Measurements from ENCODE around the gene PLA2G4F.

PLA2G4F gene

DNA sequence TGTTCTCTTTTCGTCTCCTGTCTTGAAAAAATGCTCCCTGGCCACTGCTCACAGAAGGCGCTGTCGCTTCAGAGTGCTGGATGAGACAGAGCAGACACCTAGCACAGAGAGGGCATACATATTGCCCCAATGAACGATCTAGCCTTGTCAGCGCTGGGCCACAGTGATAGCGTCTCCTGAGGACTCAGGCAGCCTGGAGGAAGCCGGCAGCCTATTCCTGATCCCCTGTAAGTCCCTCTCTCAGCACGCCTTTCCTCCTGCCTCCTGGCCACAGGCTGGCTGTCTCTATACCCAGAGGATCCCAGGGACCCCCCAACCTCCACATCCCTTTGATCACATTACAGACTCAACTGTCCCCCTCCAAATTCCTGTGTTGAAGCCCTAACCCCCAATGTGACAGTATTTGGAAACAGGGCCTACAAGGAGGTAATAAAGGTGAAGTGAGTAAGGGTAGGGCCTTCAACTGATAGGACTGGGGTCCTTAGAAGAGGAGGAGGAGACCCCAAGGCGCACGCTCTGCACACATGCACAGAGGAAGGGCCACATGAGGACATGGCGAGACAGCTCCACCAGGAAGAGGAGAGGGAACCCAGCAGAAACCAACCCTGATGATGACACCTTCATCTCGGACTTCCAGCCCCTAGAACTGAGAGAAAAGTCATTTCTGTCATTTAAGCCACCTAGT lies 7.5 kb downstream of the PLA2G4F start:
- in situ Hi-C loops (cut with MboI; ENCODE audit: low sequenced_read_pairs), result loop anchor here (25.0 kb wide), 1 partner anchor 162 kb away; no protein-coding TSS in a partner anchor

DNA sequence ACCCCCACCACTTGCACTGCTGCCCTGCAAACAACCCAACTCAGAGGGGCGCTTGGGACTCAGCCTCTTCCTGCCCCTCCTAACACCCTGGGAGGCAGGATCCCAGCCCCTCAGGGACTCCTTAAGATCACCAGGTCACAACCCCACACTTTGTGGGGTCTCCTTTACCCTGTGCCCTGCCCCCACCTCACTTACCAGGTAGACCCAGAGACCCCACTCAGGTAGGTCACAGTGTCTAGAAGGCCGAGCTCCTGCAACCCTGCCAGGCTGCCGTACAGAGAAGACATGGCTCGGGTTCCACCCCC lies 9.1 kb downstream of the PLA2G4F start:
- in situ Hi-C loops (cut with MboI; ENCODE audit: low sequenced_read_pairs), result loop anchor here (25.0 kb wide), 1 partner anchor 160 kb away; no protein-coding TSS in a partner anchor

DNA sequence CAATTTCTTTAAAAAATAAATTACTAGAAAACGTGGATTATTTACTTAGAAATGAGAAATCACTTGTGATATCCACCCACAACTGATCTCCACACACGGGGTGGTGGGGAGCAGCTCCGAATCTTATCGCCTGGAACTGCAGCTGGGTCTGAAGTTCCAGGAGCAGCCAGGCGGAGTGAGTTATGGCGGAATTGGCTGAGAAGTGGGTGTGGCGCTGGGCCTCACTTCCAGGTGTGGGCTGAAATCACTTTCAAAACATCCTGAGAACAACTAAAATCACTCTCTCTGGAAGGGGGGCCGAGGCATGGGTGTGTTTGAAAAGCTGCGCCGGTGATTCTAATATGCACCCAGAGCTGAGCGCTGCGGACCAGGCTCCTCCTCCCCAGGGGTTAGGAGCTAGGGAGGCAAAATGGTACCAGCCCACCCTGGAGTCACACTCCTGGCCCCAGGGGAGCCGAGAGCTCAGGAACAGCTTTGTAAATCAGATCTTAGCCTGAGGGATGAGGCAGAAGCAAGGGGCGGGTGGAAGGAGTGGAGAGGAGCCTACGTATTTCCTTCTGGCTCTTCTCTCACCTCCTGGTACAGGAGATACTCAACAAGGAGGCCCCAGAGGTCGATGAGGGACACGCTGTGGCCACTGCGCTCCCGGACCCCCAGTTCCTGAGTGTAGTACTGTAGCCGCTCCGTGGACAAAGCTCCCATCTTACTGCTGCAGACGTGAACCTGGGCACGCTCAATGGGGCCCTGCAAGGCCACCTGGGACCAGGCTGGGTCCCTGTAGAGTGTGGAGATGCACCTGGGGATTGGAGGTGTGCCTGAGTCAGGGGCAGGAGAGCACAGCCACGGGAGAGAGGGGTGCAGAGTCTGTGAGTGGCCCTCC lies 9.6 kb downstream of the PLA2G4F start:
- in situ Hi-C loops (cut with MboI; ENCODE audit: low sequenced_read_pairs), result loop anchor here (25.0 kb wide), 1 partner anchor 159 kb away; no protein-coding TSS in a partner anchor

DNA sequence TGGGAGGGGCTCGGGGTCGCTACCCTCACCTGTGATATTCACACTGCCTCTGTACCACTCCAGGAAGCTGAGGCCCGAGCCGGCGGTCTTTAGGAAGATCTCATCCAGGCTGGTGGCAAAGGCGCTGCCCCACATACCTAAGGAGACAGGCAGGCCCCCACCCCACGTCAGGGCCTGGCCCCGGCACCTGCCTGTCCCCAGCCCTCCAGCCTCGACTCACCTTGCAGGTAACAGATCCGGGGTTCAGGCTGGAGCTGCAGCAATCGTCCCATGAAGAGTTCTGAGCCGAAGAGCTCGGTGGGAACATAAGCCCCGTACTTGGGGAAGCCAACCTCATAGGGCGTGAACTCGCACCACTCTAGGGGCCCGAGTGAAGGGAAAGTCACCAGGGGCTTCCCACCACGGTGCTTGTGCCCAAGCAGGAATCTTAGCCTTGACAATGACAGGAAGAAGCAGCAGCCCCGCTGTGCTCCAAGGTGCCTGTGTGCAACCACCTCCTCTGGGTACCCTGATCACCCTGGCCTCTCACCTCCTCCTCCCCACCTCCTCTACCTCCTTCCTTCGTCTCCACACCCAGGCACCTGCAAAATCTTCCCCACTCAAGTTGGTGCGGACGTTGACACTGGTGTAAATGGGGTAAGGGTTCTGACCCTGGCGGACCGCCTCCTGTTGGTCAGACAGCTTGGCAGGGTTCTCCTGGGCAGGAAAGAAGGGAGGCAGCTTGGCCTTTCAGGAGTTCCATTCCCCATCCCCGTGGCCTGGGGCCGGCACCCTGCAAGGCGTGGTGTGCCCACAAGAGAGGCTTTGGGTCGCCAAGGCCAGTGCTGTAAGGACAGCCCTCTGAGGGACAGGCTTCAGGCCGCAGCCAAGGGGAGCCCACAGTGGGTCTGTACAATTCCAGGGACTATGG lies 10.6 kb downstream of the PLA2G4F start:
- in situ Hi-C loops (cut with MboI; ENCODE audit: low sequenced_read_pairs), result loop anchor here (25.0 kb wide), 1 partner anchor 158 kb away; no protein-coding TSS in a partner anchor

DNA sequence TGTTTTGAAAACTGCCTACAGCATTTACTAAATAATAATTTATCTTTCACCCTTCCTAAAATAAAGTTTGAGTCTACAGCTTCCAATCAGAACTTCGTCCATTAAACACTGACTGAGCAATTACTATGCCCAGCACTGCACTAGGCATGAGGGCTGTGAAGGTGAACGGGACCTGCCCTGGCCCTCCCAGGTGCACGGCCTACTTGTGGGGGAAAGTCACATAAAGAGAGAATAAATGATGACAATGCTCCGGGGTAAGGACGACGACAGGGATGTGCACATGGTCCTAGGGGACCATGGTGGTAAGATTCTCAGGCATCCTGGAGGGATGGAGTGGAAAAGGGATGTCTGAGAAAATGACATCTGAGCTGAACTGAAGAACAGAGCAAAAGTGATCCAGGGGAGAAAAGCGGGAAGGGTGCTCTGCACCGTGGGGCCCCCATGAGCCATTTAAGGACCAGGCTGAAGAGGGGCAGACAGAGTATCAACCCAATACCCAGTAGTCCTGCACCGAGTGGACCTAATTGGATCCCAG lies 11.5 kb downstream of the PLA2G4F start:
- in situ Hi-C loops (cut with MboI; ENCODE audit: low sequenced_read_pairs), result loop anchor here (25.0 kb wide), 1 partner anchor 158 kb away; no protein-coding TSS in a partner anchor

DNA sequence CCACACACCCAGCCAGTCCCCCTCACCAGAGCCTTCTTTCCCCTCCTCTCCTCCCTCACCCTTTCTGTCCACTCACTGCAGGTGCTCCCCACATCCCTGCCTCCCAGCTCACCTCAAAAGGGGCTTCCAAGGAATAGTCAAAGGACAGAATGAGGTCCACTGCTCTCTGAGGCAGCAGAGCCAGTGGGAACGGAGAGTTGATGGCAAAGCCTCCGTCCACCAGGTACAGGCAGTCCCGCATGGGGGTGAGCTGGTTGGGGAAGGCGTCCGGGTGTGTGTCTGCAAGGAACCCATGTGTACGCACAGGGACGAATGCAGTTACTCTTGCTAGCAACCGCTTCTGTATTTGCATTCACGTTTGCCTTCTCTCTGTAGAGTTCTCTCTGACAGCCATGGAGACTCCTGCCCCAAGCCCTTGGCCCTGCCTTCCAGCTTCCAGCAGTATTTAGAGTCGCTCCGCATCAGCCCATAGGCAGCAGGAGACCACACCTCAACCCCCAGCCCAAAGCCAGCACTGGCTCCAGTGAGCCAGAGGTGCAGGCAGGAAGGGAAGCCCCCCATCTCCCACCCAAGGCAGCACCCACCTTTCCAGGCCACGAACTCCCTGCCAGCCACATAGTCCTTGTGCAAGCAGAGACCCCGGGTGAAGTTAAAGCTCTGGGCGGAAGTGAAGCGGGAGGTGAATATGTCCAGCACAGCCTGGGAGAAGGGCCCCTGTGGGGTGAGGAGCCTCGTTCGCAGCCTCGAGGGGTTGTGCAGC lies 12.4 kb downstream of the PLA2G4F start:
- in situ Hi-C loops (cut with MboI; ENCODE audit: low sequenced_read_pairs), result loop anchor here (25.0 kb wide), 1 partner anchor 157 kb away; no protein-coding TSS in a partner anchor

DNA sequence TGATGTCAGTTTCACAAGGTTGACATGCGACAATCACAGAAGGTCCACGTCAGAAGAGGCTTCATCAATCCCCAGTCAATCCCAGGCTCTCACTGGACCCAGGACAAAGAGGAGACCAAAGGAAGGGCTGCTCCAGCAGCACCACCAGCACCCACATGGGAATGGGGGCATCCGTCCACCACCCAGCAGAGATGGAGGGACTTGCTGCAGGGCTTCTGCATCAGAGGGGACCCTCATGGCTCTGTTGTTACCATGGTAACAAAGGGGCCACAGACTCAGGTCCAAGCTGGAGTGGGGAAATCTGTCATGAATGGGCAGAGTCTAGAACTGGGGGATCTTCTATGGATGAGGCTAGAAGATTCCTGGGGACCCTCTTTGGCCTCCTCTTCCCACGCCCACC lies 13.1 kb downstream of the PLA2G4F start:
- in situ Hi-C loops (cut with MboI; ENCODE audit: low sequenced_read_pairs), result loop anchor here (25.0 kb wide), 1 partner anchor 156 kb away; no protein-coding TSS in a partner anchor

DNA sequence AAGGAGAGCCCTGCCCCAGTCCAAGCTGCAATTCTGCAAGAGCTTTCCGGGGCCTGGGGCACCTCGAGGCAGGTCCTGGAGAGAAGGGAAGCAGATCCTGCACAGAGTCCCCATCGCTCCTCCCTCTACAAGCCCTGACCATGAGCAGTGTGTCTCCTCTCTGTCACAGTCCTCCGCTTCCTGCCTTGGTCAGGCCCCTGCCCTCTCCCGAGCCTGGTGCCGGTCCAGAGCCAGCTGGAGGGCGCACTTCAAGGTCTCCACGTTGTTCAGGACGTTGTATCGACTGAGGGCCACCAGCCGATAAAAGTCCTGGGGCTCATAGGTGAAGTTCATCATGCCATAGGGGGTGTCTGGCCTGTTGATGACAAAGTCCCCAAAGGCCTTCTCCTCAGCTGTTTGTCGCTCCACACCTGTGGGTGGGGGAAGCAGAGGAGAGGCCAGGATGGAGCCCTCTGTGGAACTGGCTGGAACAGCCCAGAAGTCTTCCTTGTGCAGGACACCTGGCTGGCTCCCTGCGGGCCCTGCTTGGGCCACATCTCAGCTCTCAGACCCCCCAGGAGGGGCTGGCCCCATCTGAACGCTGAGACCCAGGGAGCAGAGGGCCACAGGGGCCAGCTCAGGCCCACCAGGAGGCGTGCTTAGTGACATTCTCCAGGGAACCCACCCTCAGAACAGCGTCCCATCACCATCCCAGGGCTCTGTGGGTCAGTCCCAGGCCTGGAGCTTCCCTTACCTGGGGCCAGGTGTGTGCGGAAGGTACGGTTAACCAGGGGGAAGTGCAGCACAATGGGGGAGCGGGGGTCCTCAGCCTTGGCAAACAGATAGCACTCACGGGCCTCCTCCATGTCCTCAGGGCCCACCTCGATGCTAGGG lies 14.4 kb downstream of the PLA2G4F start:
- in situ Hi-C loops (cut with MboI; ENCODE audit: low sequenced_read_pairs), result loop anchor here (25.0 kb wide), 1 partner anchor 155 kb away; no protein-coding TSS in a partner anchor

DNA sequence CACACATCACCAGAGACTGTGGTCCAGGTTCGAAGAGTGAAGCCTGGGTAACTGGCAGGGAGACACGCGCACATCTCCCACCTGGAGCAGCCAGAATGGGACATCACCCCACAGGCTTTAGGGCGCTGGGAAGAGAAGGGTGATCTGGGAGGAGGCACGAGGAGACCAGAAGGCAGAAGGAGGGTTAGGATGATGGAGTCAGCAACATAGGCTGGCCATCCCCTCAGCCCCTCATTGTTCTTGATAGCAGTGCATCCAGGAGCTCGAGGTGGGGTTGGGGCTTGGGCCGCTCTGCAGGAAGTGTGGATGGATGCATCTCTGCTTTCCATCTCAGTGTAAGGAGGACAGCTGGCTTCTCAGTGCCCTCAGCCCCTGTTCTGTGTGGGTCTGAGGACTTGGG lies 15.2 kb downstream of the PLA2G4F start:
- in situ Hi-C loops (cut with MboI; ENCODE audit: low sequenced_read_pairs), result loop anchor here (25.0 kb wide), 1 partner anchor 154 kb away; no protein-coding TSS in a partner anchor

DNA sequence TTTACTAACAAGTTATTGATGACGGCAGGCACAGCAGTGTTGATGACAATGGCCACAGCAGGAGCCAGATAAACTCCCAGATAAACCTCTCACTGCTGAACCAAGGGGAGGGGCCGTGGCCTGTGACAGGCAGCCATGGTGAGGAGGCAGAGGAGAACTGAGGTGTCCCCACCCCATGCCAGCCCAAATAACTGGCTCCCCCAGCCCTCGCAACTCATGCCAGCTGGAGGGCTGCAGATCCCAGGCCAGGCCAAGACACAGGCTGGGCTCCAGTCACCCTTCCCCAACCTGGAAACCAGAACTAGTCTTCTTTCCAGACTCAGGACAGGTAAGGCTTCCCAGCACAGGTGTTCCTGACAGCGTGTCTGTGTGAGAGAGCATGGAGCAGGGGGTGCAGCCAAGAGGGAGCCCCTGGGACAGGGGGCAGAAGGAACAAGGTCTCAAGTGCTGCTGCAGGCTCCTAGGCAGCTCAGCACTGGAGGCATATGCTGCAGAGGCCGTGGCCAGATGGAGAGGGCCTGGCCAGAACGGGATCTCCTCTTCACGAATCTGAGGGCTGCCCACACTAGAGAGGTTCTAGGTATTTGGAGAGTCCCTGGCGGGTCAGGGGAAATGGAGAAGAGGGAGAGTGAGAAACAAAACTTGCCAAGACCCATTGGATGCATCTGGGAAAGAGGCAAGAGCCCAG lies 15.9 kb downstream of the PLA2G4F start:
- in situ Hi-C loops (cut with MboI; ENCODE audit: low sequenced_read_pairs), result loop anchor here (25.0 kb wide), 1 partner anchor 153 kb away; no protein-coding TSS in a partner anchor

DNA sequence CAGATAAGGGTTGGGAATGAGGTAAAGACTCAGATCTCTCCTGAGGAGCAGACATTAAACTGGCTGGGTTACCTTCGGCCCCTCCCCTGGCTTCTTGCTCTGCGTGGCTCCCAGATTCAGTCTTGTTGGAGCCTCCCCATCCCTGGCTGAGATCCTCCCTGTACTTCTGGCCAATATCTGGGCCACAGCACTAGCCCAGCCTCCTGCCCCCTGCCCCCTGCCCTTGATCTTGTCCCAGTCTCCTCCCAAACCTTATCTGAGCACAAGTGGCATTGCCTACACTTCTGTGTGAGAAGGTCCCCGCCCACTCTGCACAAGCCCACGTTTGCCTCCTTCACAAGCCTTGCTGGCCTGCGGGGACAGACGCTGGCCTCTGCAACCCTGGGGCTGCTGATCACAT lies 16.8 kb downstream of the PLA2G4F start:
- in situ Hi-C loops (cut with MboI; ENCODE audit: low sequenced_read_pairs), result loop anchor here (25.0 kb wide), 1 partner anchor 152 kb away; no protein-coding TSS in a partner anchor

DNA sequence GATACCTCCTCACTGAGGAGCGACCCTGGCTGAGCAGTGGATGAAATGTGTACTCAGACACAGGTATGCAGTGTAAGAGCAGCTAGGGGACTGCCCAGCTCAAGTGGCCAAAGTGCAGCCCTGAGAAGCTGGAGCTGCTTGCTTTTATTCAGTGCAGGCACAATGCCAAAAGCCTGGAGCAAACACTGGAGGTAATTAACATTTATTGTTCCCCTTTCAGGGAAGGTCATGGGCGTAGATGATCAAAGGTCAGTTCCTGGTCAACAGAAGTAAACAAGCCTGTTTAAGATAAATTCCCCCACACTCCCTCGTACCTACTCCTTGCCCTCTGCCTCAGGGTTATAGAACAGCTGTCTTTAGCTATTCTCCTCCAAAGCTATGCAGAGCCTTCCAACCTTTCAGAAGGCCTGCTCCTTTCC lies 17.5 kb downstream of the PLA2G4F start:
- in situ Hi-C loops (cut with MboI; ENCODE audit: low sequenced_read_pairs), result loop anchor here (25.0 kb wide), 1 partner anchor 152 kb away; no protein-coding TSS in a partner anchor

DNA sequence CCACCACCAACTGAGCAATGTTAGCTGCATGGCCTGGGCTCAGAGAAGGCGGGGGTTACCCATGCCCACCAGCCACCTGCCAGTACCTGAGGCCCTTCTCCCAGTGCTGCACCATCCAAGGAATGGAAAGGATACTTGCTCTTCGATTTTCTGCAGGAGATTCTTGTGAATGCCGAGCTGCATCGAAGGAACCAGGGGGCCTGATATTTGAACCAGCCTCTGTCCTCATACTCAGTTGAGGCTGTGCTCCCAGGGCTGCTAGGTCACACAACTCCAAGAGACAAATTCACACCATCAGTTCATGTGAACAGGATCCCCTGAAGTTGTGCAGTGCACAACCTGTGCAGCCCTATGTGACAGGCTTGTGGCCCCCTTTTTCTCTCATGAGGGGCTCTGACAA lies 18.0 kb downstream of the PLA2G4F start:
- in situ Hi-C loops (cut with MboI; ENCODE audit: low sequenced_read_pairs), result loop anchor here (25.0 kb wide), 1 partner anchor 151 kb away; no protein-coding TSS in a partner anchor

DNA sequence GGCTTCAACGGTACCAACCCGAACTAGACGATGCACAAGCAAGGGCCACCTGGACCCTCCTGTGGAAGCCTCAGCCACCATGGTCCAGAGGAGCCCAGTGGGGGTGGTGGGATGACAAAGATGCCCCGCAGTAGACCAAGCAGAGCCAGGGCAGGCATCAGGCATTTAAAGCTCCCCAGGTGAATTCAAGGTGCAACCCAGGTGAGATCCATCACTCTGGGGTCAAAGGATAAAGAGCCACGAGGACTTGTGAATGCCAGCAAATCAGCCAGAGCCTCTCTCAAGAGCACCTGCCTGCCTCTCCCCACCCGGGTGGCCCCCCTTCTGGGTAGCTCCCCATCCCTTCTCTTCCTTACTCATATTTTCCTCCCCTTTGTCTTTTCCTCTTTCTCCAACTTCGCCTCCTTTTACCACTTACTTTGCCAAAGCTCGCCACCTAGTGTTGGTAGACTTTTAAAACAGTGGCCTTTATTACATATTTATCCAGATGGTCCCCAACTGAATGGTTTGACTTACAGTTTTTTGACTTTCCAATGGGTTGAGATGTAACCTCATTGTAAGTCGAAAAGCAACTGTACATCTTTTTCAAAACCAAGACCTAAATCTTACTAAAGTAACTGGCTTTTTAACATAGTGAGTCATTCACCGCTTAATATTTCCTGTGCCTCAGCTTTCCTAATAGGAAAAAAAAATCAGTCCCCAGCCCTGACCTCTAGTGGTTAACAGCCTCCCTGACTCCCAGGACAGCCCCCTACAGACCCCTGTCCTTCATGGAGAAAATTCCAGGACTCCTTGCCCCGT lies 18.8 kb downstream of the PLA2G4F start:
- in situ Hi-C loops (cut with MboI; ENCODE audit: low sequenced_read_pairs), result loop anchor here (25.0 kb wide), 1 partner anchor 150 kb away; no protein-coding TSS in a partner anchor

DNA sequence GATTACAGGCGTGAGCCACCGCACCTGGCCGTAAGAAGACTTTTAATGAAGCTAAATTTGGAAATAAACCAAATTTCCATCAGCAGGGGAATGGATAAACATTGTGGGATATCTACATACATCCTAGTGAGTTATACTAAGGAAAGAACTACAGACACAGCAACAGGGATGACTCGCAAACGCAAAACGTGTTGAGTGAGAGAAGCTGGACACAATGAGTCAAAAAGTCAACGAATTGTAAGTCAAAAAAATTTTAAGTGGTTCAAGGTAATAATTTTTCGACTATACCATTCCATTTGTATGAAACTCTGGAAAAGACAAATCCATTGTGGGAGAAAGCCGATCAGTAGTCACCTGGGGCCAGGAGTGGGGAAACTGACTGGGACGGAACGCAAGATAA lies 19.9 kb downstream of the PLA2G4F start:
- in situ Hi-C loops (cut with MboI; ENCODE audit: low sequenced_read_pairs), result loop anchor here (25.0 kb wide), 1 partner anchor 149 kb away; no protein-coding TSS in a partner anchor

DNA sequence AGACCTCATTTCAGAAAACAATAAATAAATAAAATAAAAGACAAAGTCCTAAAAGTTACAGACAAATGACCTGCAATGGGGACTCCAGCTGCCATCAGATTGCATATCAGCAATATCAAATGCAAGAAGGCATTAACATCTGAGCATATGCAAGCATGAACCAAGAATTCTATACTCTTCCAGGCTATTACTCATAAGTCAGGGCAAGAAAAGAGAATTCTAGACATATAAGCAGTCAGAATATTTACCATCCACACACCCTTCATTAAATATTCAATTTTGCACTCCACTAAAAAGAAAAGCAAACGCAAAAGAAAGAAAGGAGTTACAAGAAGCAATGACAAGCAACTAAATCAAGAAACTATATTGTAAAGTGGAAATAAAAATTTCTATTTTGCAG lies 21.1 kb downstream of the PLA2G4F start:
- in situ Hi-C loops (cut with MboI; ENCODE audit: low sequenced_read_pairs), result loop anchor here (25.0 kb wide), 1 partner anchor 148 kb away; no protein-coding TSS in a partner anchor
